SH-SY5Y (cell line): ENCODE data around the gene PCIF1.

Experiments
- GATA2 ChIP-seq: IDR thresholded peaks from 2 replicates; pipeline ENCODE4 v1.6.1; 2011; ENCODE audit warnings: mild to moderate bottlenecking, low read depth, low read length
- GATA3 ChIP-seq: IDR thresholded peaks from 2 replicates; pipeline ENCODE4 v1.6.1; 2011; ENCODE audit warnings: low read depth, mild to moderate bottlenecking, low read length, moderate library complexity

PCIF1 gene

GRCh38 chr20:45947110-45947866 is 12.8 kb downstream of the PCIF1 start:
- TF ChIP-seq GATA3, result no peak
- no peak for TF ChIP-seq GATA2

- no peak for TF ChIP-seq GATA2
- no peak for TF ChIP-seq GATA3
Observed at GRCh38 chr20:45948261-45948733, 13.8 kb downstream of the PCIF1 start.

- TF ChIP-seq GATA2, result no peak
- TF ChIP-seq GATA3, result no peak
Observed at GRCh38 chr20:45948742-45949541, 14.5 kb downstream of the PCIF1 start.

GRCh38 chr20:45949542-45950329 is 15.3 kb downstream of the PCIF1 start:
- TF ChIP-seq GATA3 (no peak), GATA2 (no peak)

GRCh38 chr20:45950330-45950646 is 15.8 kb downstream of the PCIF1 start:
- TF ChIP-seq GATA3 (no peak), GATA2 (no peak)

GRCh38 chr20:45951925-45952834 is 17.7 kb downstream of the PCIF1 start:
- TF ChIP-seq GATA3, result no peak
- no peak for TF ChIP-seq GATA2

GRCh38 chr20:45952861-45953260 is 18.4 kb downstream of the PCIF1 start:
- TF ChIP-seq GATA2 (no peak), GATA3 (no peak)

- TF ChIP-seq GATA2 (no peak), GATA3 (no peak)
Observed at GRCh38 chr20:45953672-45954071, 19.2 kb downstream of the PCIF1 start.

GRCh38 chr20:45957021-45957941 is 22.8 kb downstream of the PCIF1 start:
- TF ChIP-seq GATA3 (no peak), GATA2 (no peak)

- TF ChIP-seq GATA3, result no peak
Observed at GRCh38 chr20:45958593-45958992, 24.1 kb downstream of the PCIF1 start.

- TF ChIP-seq GATA3 (no peak), GATA2 (no peak)
Observed at GRCh38 chr20:45959126-45959525, 24.6 kb downstream of the PCIF1 start.

GRCh38 chr20:45959956-45960630 is 25.6 kb downstream of the PCIF1 start:
- TF ChIP-seq GATA2 (no peak), GATA3 (no peak)
